ENCODE results near the gene CMSS1. TPM values are rescaled to one million over a fixed set of nuclear protein-coding genes. Genes with fewer than 3 reads are reported as not detected.

The CMSS1 gene
- total RNA-seq, 1 donor from 2014 or later = 17.3 TPM

GRCh38 chr3:99878005-99878404, 60.3 kb downstream of the CMSS1 start:
- peaks cover 37% of the 10 kb centered on the region for H3K4me1 ChIP-seq
- H3K27ac ChIP-seq = peak overlapping the region; percentile 21
- intact Hi-C loops (cut with DNase I) = no loop called here
- H3K36me3 ChIP-seq = no peaks in the 10 kb centered on the region
- TF ChIP-seq CTCF (IDR thresholded peaks at IDR 0.05) = no peak
- DNase-seq (no peak), ATAC-seq (peak in 1 of 2 donors; percentile 27)
- no peaks in the 10 kb centered on the region for H3K27me3 ChIP-seq (ENCODE audit: low read depth)
- H3K4me3 ChIP-seq = no peak overlapping the region
- H3K9me3 ChIP-seq = no peaks in the 10 kb centered on the region

DNA sequence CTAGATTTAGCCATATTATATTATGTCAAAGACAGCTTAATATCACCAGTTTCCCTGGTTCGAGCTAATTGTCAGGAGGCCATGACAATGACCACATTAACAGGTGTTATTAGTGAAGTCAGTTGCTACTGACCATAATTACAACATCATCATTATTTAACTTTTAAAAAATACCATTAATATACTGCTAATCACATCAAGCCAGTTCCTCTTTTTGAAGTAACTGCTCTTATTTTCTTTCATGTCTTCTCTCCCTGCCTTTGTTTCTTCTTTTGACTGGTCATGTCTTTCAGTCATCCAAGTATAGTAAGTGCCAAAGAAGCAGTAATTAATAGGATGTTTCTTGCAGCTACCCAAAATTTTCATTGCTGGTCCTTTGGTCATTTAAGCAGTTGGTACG, 61.6 kb downstream of the CMSS1 start:
- intact Hi-C loops (cut with DNase I) = no loop called here
- peaks cover 33% of the 10 kb centered on the region for H3K4me1 ChIP-seq
- H3K9me3 ChIP-seq = no peaks in the 10 kb centered on the region
- H3K27ac ChIP-seq = no peak overlapping the region
- ATAC-seq (no peak), DNase-seq (no peak)
- no peak overlapping the region for H3K4me3 ChIP-seq
- H3K27me3 ChIP-seq (ENCODE audit: low read depth) = no peaks in the 10 kb centered on the region
- no peaks in the 10 kb centered on the region for H3K36me3 ChIP-seq
- TF ChIP-seq CTCF (IDR thresholded peaks at IDR 0.05) = no peak

GRCh38 chr3:99881121-99881524, 63.5 kb downstream of the CMSS1 start:
- Histone ChIP-seq H3K4me3 (no peak overlapping the region), H3K4me1 (peaks cover 25% of the 10 kb centered on the region), H3K27me3 (ENCODE audit: low read depth) (no peaks in the 10 kb centered on the region), H3K9me3 (no peaks in the 10 kb centered on the region), H3K36me3 (no peaks in the 10 kb centered on the region), H3K27ac (peak overlapping the region; percentile 70)
- DNase-seq (no peak), ATAC-seq (peak; percentile 31 to 53)
- no peak for TF ChIP-seq CTCF (IDR thresholded peaks at IDR 0.05)
- intact Hi-C loops (cut with DNase I) = no loop called here

DNA sequence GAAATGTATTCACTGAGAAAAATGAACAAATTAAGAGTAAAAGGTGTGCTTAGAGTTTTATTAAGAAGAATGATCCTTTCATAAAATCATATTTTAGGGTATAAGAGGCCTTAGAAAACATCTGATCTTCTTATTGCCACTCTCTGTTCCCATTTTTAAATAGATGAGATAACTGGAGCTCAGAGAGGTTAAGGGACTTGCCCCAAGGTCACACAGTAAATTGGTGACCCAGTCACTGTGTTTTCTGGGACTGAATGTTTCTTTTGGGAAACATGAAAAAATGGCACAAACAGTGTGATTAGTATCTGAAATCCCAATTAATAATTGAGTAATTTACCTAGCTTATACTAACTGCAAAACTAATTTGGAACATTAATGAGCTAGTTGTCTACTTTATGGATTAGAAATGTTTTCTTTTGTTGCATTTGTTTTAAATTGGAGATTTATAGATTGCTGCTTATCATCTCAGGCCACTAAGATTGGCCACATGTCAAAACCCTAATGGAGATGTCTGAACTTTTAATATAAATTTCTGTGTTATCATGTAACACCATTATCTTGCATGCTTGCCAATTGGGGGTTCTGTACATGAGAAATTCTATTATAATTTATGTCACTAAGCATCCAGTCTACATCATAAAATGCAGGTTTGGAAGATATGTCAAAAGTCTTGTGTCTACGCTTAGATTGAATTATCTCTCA, 64.9 kb downstream of the CMSS1 start:
- Histone ChIP-seq H3K4me3 (no peak overlapping the region), H3K27ac (no peak overlapping the region), H3K4me1 (peaks cover 25% of the 10 kb centered on the region), H3K36me3 (no peaks in the 10 kb centered on the region), H3K27me3 (ENCODE audit: low read depth) (no peaks in the 10 kb centered on the region), H3K9me3 (no peaks in the 10 kb centered on the region)
- ATAC-seq (no peak), DNase-seq (no peak)
- intact Hi-C loops (cut with DNase I) = no loop called here
- no peak for TF ChIP-seq CTCF (IDR thresholded peaks at IDR 0.05)

- H3K36me3 ChIP-seq = no peaks in the 10 kb centered on the region
- DNase-seq (no peak), ATAC-seq (no peak)
- no peak overlapping the region for H3K4me3 ChIP-seq
- H3K27me3 ChIP-seq (ENCODE audit: low read depth) = no peaks in the 10 kb centered on the region
- no peaks in the 10 kb centered on the region for H3K9me3 ChIP-seq
- TF ChIP-seq CTCF (IDR thresholded peaks at IDR 0.05) = no peak
- intact Hi-C loops (cut with DNase I) = no loop called here
- H3K4me1 ChIP-seq = peaks cover 25% of the 10 kb centered on the region
- H3K27ac ChIP-seq = no peak overlapping the region
Measured at GRCh38 chr3:99883138-99883461, 65.4 kb downstream of the CMSS1 start.

Measured in lower lobe of right lung (tissue), 2 donors.